OCI-M2 (cell line): ENCODE measurements around the gene AREL1.
A peak's percentile ranks its signal among the peaks of the same experiment; 100 is the strongest.

ENCODE experiments used
- DNase-seq: peaks from one replicate; lab custom pipeline; 2025; ENCODE audit not compliant: unreplicated experiment; lab: John Stamatoyannopoulos, UW

AREL1 gene

GRCh38 chr14:74637178-74637550 lies 75.7 kb downstream of the AREL1 start:
- no peak for DNase-seq

DNA sequence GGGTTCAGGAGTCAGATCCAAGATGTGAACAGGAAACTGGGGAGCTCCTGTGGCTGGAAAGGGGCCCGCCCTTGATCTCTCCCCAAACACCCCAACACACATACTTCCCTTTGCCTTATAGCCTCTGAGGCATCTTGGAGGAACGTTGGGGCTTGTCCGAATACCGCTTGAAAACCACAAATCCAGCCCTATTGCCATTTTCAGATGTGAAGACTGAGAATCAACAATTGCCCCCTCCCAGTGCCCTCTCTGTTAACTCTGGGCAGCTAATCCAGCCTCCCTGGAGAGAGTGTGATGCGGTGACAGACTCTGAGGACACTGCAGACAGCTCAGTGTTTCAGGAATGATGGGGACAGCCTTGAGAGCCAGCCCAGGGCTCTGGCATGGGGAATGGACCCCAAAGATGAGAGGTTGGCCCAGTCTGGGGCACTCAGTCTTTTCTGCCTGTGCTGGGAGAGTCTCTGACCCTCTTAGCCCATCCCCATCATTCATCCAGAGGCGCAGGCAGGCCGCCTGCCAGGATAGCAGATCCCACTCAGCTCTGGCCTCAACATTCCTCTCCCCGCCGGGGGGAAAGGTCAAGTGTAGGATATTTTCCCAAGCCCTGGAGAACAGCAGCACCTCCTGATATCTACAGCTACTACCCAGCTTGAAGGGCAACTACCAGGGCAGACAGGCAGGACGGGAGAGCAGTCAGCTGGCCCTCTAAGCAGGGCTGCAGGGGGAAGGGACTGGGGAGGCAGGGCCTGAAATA lies 76.3 kb downstream of the AREL1 start:
- no peak for DNase-seq

GRCh38 chr14:74635847-74636246 lies 77.0 kb downstream of the AREL1 start:
- no peak for DNase-seq

GRCh38 chr14:74634964-74635363 lies 77.9 kb downstream of the AREL1 start:
- no peak for DNase-seq

DNA sequence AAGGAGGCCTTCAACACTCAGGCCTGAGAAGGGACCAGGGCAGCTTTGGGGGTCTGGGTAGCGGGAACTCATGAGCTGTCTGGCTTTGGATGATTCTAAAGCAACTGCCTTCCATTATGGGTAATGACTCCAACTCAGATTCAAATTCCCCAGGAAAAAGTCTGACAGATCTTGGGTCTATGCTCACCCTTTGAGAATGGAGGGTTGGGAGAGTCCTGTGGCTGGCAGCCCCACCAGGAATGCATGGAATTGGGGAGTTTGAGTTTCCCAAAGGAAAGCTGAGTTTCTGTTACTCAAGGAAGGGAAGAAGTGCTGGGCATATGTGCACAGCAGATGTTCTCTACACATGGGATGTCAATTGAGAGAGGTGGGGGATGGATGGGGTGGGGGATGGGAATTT lies 78.4 kb downstream of the AREL1 start:
- no peak for DNase-seq

DNA sequence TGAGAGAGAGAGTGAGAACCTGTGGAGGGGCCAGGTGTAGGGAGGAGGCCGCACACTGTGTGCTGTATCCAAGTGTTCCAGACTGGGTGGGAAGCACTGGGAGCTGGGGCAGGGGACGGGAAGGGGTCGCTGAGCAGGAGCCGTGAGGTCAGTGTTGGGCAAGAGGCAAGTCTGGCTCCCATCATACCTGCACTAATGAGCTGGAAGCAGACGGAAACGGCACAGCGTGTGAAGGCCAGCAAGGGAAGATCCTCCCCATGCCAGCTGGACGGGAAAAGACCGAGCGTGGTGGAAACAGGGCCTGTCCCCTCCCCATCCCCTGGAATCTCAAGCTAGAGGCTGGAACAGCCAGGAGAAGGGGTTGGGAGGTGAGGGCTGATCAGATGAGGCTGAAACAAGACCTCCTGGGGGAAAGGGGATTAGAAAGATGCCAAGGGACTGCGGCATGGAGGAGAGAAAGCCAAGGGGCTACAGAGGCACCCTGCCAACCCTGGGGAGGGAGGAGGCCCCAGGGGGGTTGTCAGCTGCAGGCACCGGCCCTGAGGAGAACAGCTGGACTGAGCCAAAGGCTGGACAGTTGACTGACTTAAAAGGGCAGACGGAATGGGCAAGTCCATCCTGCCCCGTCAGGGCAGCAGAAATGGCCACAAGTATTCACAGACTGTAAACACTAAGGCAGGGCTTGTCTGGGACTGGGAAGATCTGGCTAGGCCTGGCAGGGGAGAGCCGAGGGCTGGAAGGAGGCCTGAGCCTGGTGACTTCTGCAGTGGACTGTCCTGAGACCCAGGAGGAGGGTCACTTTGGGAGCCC lies 81.8 kb downstream of the AREL1 start:
- DNase-seq: no peak

DNA sequence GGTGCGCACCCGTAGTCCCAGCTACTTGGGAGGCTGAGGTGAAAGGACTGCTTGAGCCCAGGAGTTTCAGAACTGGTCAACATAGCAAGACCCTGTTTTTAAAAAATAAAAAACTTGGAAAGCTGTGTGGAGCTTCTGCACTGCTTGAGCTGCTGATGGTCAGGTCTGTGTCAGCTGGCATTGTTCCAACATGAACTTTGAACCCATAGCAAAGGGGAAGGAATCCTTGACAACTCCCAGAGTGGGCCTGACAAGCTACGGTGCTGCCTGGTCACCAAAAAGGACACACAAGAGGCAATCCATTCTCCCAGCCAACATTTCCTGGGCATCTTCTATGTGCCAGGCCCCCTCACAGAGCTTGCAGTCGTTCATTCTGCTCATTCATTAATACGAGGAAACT lies 84.5 kb downstream of the AREL1 start:
- DNase-seq: no peak

GRCh38 chr14:74627076-74627475 lies 85.8 kb downstream of the AREL1 start:
- DNase-seq: no peak

DNA sequence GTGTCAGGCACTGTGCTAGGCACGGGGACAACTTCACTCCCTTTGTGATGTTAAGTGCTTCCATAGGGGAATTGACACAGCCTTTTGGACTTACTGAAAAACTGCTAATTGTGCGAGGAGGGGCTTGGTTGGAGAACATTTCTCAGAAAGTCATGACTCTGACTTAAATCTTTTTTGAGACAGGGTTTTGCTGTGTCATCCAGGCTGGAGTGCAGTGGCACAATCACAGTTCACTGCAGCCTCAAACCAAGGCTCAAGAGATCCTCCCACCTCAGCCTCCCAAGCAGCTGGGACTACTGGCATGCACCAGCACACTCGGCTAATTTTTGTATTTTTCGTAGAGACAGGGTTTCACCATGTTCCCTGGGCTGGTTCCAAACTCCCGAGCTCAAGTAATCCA lies 90.6 kb downstream of the AREL1 start:
- DNase-seq: no peak

- DNase-seq: no peak
Measured at GRCh38 chr14:74621556-74621955, 91.3 kb downstream of the AREL1 start.

- no peak for DNase-seq
Measured at GRCh38 chr14:74620923-74621322, 92.0 kb downstream of the AREL1 start.

DNA sequence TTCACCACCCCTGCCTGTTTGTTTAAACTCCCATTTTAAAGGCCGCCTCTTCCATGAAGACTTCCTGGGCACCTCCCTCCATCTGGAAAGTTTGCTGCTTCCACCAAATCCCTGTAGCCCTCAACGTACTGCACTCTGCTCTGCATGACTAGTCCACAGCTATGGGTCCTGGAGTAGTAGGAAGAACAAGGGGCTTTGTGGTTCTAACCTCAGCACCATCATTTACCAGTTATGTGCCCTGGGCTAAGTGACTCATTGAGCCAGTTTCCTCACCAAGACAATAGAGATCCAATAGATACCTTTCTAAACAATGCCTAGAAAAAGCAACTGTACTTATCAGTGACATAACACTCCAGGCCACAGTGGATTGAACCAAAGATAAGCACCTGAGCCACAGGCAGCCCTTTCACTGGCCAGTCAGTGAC lies 92.4 kb downstream of the AREL1 start:
- peak; percentile 56 for DNase-seq

GRCh38 chr14:74619672-74620131 lies 93.2 kb downstream of the AREL1 start:
- DNase-seq: no peak

DNA sequence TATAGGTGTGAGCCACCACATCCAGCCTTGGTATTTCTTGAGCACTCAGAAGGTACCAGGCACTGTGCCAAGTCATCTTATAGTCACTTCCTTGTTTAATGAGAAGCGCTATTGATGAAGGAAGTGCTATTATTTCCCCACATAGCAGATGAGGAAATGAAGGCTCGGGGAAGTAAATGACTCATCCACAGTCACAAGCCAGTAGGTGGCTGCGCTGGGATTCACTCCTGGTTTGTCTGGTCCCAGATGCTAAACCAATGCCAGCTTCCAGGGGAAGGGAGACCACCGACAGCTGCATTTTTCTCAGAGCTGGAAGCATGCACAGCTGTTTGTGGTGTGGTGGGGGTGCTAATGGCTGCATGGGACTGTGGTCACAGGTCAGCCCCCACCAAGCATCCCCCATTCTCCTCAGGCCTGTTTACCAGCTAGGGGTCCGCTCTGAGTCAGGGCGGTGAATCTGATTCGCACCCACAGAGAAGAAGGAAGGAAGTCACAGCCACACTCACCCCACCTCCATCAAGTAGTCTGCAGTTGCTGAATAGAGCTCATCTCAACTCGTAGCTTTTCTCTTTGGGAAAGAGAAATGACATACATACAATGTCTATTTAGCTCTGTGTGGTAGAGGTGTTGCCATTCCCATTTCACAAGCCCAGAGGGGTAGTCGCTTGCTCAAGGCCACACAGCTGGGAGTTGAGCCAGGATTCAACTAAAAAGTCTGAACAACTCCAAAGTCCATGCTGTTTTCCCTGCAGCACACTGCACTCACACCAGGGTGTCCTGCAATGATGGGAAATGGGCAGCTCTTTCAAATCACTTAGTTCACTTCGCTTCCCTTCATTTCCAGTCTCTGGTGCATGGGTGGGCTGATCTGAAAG lies 94.6 kb downstream of the AREL1 start:
- DNase-seq: no peak

DNA sequence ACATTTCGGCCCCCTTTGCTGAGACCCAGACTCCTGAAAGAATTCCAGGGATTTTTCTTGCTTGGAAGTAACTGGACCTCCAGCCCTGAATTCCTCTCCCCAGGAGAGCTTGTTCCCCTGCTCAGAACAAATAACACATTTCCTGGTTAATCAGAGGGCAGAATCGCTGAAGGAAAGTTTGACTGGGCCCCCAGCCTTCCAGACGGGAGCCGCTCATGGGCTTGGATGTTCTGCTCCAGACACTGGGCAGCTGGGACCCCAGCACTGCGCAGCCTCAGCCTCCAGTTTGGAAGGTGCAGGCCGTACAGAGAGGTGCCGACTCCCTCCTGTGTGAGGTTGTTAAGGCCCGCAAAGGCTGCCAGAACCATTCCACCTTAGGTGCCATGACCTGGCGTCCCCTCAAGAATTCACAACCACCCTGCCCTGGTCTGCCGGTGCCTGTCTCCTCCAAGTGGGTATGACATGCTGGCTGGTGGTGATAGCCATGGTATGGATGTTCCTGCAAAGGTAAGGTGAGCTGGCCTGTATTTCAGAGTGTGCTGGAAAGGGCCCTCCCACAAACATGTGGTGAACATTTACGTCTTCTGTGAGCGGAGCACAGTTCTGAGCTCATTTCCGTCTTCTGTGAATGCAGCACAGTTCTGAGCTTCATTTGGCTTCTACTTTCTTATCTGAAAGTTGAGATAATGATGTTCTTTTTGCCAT lies 95.7 kb downstream of the AREL1 start:
- DNase-seq: no peak

DNA sequence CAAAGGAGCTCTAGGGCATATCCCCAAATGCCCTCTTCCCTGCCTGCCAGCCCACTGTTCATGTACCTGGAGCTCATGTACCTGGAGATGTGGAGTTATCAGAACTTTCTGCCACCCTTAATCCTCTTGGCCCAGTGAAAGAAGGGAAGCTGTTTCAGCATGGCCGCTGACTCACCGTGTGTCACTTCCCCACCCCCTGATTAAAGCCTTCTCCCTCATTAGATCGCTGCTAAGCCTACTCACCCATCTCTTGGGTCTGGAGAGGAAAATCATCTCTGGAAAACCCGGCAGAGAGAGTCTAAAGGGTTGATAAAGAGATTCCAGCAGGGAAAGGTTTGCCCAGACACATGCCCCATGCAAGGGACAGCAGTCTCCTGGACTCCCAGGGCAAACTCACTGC lies 96.4 kb downstream of the AREL1 start:
- no peak for DNase-seq

GRCh38 chr14:74615735-74616134 lies 97.1 kb downstream of the AREL1 start:
- DNase-seq: no peak

DNA sequence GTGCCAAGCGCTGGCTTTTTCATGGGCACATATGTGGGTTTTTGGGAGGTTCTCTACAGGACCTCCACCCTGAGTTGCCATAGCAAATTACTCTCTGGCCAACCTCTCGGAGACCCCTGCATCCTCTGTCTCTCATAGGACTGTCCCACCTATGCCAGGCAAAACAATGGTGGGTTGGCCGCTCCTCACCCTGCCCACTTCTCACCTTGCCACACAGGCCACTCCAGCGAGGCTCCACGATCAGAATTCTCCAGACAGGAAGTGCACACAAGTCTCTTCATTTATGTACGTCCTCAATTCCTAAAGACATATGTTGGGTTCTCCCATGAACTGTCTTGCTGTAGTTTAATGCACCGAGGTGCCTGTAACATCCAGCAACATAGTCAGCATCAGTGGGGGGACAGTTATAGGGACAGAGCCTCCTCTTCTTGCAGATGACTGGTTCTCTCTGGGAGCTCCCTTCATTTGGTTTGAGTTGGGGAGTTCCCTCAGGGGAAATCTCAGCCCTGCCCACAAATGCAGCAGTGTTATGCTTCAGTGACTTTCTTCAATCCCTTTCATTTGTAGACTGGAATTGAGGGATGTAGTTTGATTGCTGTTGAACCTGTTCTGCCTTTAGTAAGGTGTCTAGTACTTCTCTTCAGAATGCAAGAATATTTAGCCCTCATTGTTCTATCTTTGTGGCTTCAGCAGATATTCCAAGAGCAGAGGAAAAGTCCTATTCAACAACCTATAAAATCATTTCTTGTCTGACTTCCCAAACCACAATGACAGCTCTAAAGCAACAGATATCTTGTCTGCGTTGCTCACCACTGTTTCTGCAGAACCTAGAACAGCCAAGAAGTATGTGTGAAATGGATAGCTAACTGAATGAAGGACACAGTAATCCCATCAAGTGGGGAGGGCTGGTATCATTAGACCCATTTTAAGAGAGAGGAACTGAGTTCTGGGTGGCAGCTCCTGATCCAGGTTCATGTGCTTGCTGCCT lies 98.1 kb downstream of the AREL1 start:
- DNase-seq: no peak

GRCh38 chr14:74613211-74613914 lies 99.5 kb downstream of the AREL1 start:
- no peak for DNase-seq
